Right lobe of liver (tissue), 4 donors: ENCODE results near the gene RSU1.

Source experiments
- POLR2A ChIP-seq: fragments of 450-650 bp; IDR thresholded peaks from one replicate; pipeline ENCODE4 v1.6.1; 2017; ENCODE audit warnings: antibody characterized with exemption, mild to moderate bottlenecking
- TF ChIP-seq, protein P1 (sequence below), 4 donors: fragments of 200-600 bp in 3 of 4; fragments of 450-650 bp in 1 of 4; IDR thresholded peaks; one replicate each; pipeline versions ENCODE4 v1.5.1 to v1.8.0; 2016 to 2022; ENCODE audit warnings: antibody characterized with exemption in 4 of 4, mild to moderate bottlenecking in 2 of 4
- donor health status: DM: no; HTN: no; CAD: no.
- donor health status: DM: no; HTN: no; CAD: no.
- donor health status: DM: no; HTN: yes; CAD: no.

DNA sequence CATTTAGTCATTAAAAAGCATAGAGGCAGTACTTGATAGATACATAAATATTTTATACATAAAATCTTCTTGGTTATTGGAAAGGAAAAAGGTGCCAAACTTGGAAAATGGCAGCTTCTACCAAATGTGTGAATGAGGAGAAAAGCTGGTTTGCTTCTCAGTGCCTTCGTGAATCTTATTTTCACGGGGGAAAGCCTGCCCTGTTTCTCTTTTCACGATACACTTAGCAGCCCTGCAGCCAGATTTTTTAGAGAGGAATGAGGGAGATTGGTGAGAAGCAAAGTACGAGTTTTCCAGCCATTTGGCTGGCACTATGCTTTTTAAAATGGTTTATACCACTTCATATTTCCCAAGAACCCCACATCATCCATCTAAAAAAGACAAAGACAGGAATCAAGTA lies 272.6 kb downstream of the RSU1 start:
- TF ChIP-seq, protein P1, sequence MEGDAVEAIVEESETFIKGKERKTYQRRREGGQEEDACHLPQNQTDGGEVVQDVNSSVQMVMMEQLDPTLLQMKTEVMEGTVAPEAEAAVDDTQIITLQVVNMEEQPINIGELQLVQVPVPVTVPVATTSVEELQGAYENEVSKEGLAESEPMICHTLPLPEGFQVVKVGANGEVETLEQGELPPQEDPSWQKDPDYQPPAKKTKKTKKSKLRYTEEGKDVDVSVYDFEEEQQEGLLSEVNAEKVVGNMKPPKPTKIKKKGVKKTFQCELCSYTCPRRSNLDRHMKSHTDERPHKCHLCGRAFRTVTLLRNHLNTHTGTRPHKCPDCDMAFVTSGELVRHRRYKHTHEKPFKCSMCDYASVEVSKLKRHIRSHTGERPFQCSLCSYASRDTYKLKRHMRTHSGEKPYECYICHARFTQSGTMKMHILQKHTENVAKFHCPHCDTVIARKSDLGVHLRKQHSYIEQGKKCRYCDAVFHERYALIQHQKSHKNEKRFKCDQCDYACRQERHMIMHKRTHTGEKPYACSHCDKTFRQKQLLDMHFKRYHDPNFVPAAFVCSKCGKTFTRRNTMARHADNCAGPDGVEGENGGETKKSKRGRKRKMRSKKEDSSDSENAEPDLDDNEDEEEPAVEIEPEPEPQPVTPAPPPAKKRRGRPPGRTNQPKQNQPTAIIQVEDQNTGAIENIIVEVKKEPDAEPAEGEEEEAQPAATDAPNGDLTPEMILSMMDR (IDR thresholded peaks at IDR 0.05), result no peak
- no peak for TF ChIP-seq POLR2A
